ENCODE results near the gene LTB.

The LTB gene

GRCh38 chr6:31531162-31531561 lies 51.1 kb downstream of the LTB start:
- Histone ChIP-seq H3K4me1 (peaks cover under 1% of the 10 kb centered on the region; the same call in 1 of the 2 replicates), H3K27me3 (no peaks in the 10 kb centered on the region), H3K4me3 (ENCODE audit: low read depth, low read length) (no peak overlapping the region), H3K9me3 (no peaks in the 10 kb centered on the region), H3K36me3 (peaks cover 63% of the 10 kb centered on the region)
- DNase-seq = no peak
- no peak for TF ChIP-seq CTCF (IDR thresholded peaks at IDR 0.05; ENCODE audit: low read depth, low read length)

GRCh38 chr6:31530659-31531058 lies 51.6 kb downstream of the LTB start:
- peaks cover 58% of the 10 kb centered on the region for H3K36me3 ChIP-seq
- H3K4me1 ChIP-seq = peaks cover 6% of the 10 kb centered on the region; the same call in 1 of the 2 replicates
- no peak for TF ChIP-seq CTCF (IDR thresholded peaks at IDR 0.05; ENCODE audit: low read depth, low read length)
- DNase-seq = no peak
- H3K4me3 ChIP-seq (ENCODE audit: low read depth, low read length) = no peak overlapping the region
- H3K9me3 ChIP-seq = no peaks in the 10 kb centered on the region
- no peaks in the 10 kb centered on the region for H3K27me3 ChIP-seq

Measured in BE2C (cell line).